Fibroblast of lung (primary cell): Measurements from ENCODE around the gene TUNAR. TPM values are rescaled to one million over a fixed set of nuclear protein-coding genes. Genes with fewer than 3 reads are reported as not detected.

Experiments used
- DNase-seq, 2 donors: peaks; one replicate each; pipeline versions ENCODE4 v3.0.0 to v3.0.0-alpha.2; 2010; ENCODE audit warnings: low read depth in 2 of 2
- H2AFZ ChIP-seq: 2 replicates; pipeline ENCODE4 v1.5.1; 2012; ENCODE audit warnings: low read length, control low read depth, inconsistent platforms
- H3K27ac ChIP-seq: 2 replicates; pipeline ENCODE4 v1.5.1; 2011; ENCODE audit warnings: low read length, control low read depth; ENCODE audit not compliant: insufficient read depth
- H3K27me3 ChIP-seq: 2 replicates; pipeline ENCODE4 v1.5.1; 2011; ENCODE audit warnings: mild to moderate bottlenecking, low read length; ENCODE audit not compliant: control insufficient read depth, insufficient read depth
- H3K36me3 ChIP-seq: 2 replicates; pipeline ENCODE4 v1.5.1; 2011; ENCODE audit warnings: low read length; ENCODE audit not compliant: control insufficient read depth, insufficient read depth
- H3K4me1 ChIP-seq: 2 replicates; pipeline ENCODE4 v1.5.1; 2011; ENCODE audit warnings: low read length; ENCODE audit not compliant: control insufficient read depth, insufficient read depth; ENCODE audit errors: extremely low read depth
- H3K4me2 ChIP-seq: 2 replicates; pipeline ENCODE4 v1.5.1; 2011; ENCODE audit warnings: low read length, control low read depth; ENCODE audit not compliant: insufficient read depth; ENCODE audit errors: extremely low read depth
- H3K4me3 ChIP-seq, 4 experiments: fragments of 200-600 bp in 1 of 4; sonication (generic) in 1 of 4; replicated peaks in 1 of 4; 2 replicates each; pipeline ENCODE4 v1.5.1; 2011 to 2016; ENCODE audit warnings: low read length in 4 of 4, low read depth in 3 of 4, mild to moderate bottlenecking in 3 of 4, control low read depth in 2 of 4, inconsistent platforms in 1 of 4, mixed read lengths in 1 of 4; ENCODE audit not compliant: insufficient read depth in 1 of 4; ENCODE audit errors: control extremely low read depth in 1 of 4
- H3K79me2 ChIP-seq: 2 replicates; pipeline ENCODE4 v1.5.1; 2012; ENCODE audit warnings: mild to moderate bottlenecking, low read length, inconsistent platforms; ENCODE audit not compliant: control insufficient read depth, insufficient read depth
- H3K9ac ChIP-seq: 2 replicates; pipeline ENCODE4 v1.5.1; 2011; ENCODE audit warnings: mild to moderate bottlenecking, low read length, control low read depth; ENCODE audit not compliant: insufficient read depth
- H3K9me3 ChIP-seq: 2 replicates; pipeline ENCODE4 v1.5.1; 2012; ENCODE audit warnings: low read depth, low read length; ENCODE audit not compliant: control insufficient read depth, insufficient read depth
- H4K20me1 ChIP-seq: 2 replicates; pipeline ENCODE4 v1.5.1; 2011; ENCODE audit warnings: low read length; ENCODE audit not compliant: control insufficient read depth, insufficient read depth; ENCODE audit errors: extremely low read depth
- EZH2 ChIP-seq: IDR thresholded peaks from 2 replicates; pipeline ENCODE4 v1.5.1; 2012; ENCODE audit warnings: low read length, control low read depth, mild to moderate bottlenecking; ENCODE audit errors: missing control alignments
- polyA plus RNA-seq, 2 donors: library from polyadenylated mRNA; depleted of rRNA in 1 of 2; stranded (reverse) in 1 of 2; unstranded in 1 of 2; fragments of >200 nt; gene quantifications; 2 replicates each; pipeline ENCODE4 v1.2.1, GENCODE V29; 2011 to 2012; ENCODE audit warnings: missing spikeins in 1 of 2
- total RNA-seq: library from RNA; depleted of rRNA; stranded (reverse); fragments of >200 nt; gene quantifications from 2 replicates; pipeline ENCODE4 v1.2.1, GENCODE V29; 2014
- TF ChIP-seq, protein P1 (sequence below), 2 donors: IDR thresholded peaks in 1 of 2; conservative IDR thresholded peaks in 1 of 2; 1 replicate in 1 of 2; 2 replicates in 1 of 2; pipeline ENCODE4 v1.5.1; 2011 to 2012; ENCODE audit warnings: low read length in 2 of 2, control low read depth in 1 of 2, inconsistent platforms in 1 of 2, low read depth in 1 of 2, mild to moderate bottlenecking in 1 of 2

TUNAR gene
- total and polyA plus RNA-seq, 2 donors (not counting 1 experiment from before 2014, with no cell fraction given): not detected

GRCh38 chr14:95956601-95957460 is 80.2 kb downstream of the TUNAR start:
- no peaks in the 10 kb centered on the region for H3K27me3 ChIP-seq
- H3K27ac ChIP-seq: no peak overlapping the region
- no peaks in the 10 kb centered on the region for H3K36me3 ChIP-seq
- H3K9me3 ChIP-seq: no peaks in the 10 kb centered on the region
- no peaks in the 10 kb centered on the region for H4K20me1 ChIP-seq
- H3K79me2 ChIP-seq: no peaks in the 10 kb centered on the region
- no peak for DNase-seq
- H3K4me3 ChIP-seq: no peak overlapping the region
- TF ChIP-seq, protein P1, sequence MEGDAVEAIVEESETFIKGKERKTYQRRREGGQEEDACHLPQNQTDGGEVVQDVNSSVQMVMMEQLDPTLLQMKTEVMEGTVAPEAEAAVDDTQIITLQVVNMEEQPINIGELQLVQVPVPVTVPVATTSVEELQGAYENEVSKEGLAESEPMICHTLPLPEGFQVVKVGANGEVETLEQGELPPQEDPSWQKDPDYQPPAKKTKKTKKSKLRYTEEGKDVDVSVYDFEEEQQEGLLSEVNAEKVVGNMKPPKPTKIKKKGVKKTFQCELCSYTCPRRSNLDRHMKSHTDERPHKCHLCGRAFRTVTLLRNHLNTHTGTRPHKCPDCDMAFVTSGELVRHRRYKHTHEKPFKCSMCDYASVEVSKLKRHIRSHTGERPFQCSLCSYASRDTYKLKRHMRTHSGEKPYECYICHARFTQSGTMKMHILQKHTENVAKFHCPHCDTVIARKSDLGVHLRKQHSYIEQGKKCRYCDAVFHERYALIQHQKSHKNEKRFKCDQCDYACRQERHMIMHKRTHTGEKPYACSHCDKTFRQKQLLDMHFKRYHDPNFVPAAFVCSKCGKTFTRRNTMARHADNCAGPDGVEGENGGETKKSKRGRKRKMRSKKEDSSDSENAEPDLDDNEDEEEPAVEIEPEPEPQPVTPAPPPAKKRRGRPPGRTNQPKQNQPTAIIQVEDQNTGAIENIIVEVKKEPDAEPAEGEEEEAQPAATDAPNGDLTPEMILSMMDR (conservative IDR thresholded peaks at IDR 0.05 in 1 of 2, IDR thresholded peaks at IDR 0.05 in 1 of 2; ENCODE audit: low read depth in 1 of 2, low read length in 2 of 2): no peak
- no peak for TF ChIP-seq EZH2
- no peak overlapping the region for H3K4me2 ChIP-seq
- H2AFZ ChIP-seq: no peak overlapping the region
- H3K9ac ChIP-seq: no peak overlapping the region
- H3K4me1 ChIP-seq: no peaks in the 10 kb centered on the region

DNA sequence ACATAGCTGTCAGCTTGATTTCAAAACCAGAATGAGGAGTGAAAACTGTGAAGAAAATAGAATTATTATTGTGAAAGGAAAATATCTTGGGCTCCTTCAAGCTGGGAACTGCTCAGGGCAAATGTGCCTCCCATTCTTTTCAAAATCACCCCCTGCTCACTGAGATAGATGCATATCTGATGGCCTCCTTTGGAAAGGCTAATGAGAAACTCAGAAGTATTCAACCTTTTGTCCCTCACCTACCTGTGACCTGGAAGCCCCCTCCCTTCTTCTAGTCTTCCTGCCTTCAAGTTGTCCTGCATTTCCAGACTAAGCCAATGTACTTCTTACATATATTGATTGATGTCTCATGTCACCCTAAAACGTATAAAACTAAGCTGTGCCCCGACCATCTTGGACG is 81.5 kb downstream of the TUNAR start:
- no peak for DNase-seq
- no peaks in the 10 kb centered on the region for H3K9me3 ChIP-seq
- H3K27me3 ChIP-seq: no peaks in the 10 kb centered on the region
- TF ChIP-seq EZH2: no peak
- TF ChIP-seq, protein P1 (conservative IDR thresholded peaks at IDR 0.05 in 1 of 2, IDR thresholded peaks at IDR 0.05 in 1 of 2; ENCODE audit: low read depth in 1 of 2, low read length in 2 of 2): no peak
- H3K36me3 ChIP-seq: no peaks in the 10 kb centered on the region
- H3K4me3 ChIP-seq: no peak overlapping the region
- no peaks in the 10 kb centered on the region for H4K20me1 ChIP-seq
- H3K4me2 ChIP-seq: no peak overlapping the region
- H2AFZ ChIP-seq: no peak overlapping the region
- H3K4me1 ChIP-seq: no peaks in the 10 kb centered on the region
- no peak overlapping the region for H3K27ac ChIP-seq
- H3K79me2 ChIP-seq: no peaks in the 10 kb centered on the region
- H3K9ac ChIP-seq: no peak overlapping the region

GRCh38 chr14:95959317-95959716 is 82.7 kb downstream of the TUNAR start:
- Histone ChIP-seq H2AFZ (no peak overlapping the region), H3K27me3 (no peaks in the 10 kb centered on the region), H4K20me1 (no peaks in the 10 kb centered on the region), H3K36me3 (no peaks in the 10 kb centered on the region), H3K27ac (no peak overlapping the region), H3K79me2 (no peaks in the 10 kb centered on the region), H3K4me2 (no peak overlapping the region), H3K9me3 (no peaks in the 10 kb centered on the region), H3K9ac (no peak overlapping the region), H3K4me3 (no peak overlapping the region), H3K4me1 (no peaks in the 10 kb centered on the region)
- TF ChIP-seq EZH2: no peak
- TF ChIP-seq, protein P1 (conservative IDR thresholded peaks at IDR 0.05 in 1 of 2, IDR thresholded peaks at IDR 0.05 in 1 of 2; ENCODE audit: low read depth in 1 of 2, low read length in 2 of 2): no peak
- no peak for DNase-seq
